HG02798 (cell line): ENCODE data around the gene ZDHHC19.
"Not testable (repeated sequence)": the region's sequence is repeated elsewhere in the genome, so short reads cannot be mapped to it uniquely, and the experiment has no call there.

Experiments used
- ATAC-seq: cut with Tn5 transposase; IDR thresholded peaks from one replicate; pipeline ENCODE4 v1.9.1; 2021; ENCODE audit warnings: mild to moderate bottlenecking; ENCODE audit not compliant: unreplicated experiment, poor library complexity

Gene ZDHHC19

GRCh38 chr3:196210673-196211556 lies at the start of gene ZDHHC19:
ZDHHC19 (minus strand) TSS chr3:196211400; CDS start chr3:196211315, 85 bp downstream.
- no peak for ATAC-seq

GRCh38 chr3:196260784-196261183 lies 49.6 kb upstream of the ZDHHC19 start:
- no peak for ATAC-seq

- no peak for ATAC-seq
Observed at GRCh38 chr3:196255776-196256175, 44.6 kb upstream of the ZDHHC19 start.

GRCh38 chr3:196254376-196255283 lies 43.4 kb upstream of the ZDHHC19 start:
- ATAC-seq = no peak

GRCh38 chr3:196251918-196252317 lies 40.7 kb upstream of the ZDHHC19 start:
- no peak for ATAC-seq

- ATAC-seq = no peak
Observed at GRCh38 chr3:196246612-196247308, 35.6 kb upstream of the ZDHHC19 start.

GRCh38 chr3:196244166-196244565 lies 33.0 kb upstream of the ZDHHC19 start:
- ATAC-seq = not testable (repeated sequence)

GRCh38 chr3:196241704-196242103 lies 30.5 kb upstream of the ZDHHC19 start:
- no peak for ATAC-seq

- ATAC-seq = no peak
Observed at GRCh38 chr3:196240424-196240823, 29.2 kb upstream of the ZDHHC19 start.

- no peak for ATAC-seq
Observed at GRCh38 chr3:196238612-196239560, 27.7 kb upstream of the ZDHHC19 start.

- ATAC-seq = no peak
Observed at GRCh38 chr3:196237203-196237602, 26.0 kb upstream of the ZDHHC19 start.

GRCh38 chr3:196236223-196236622 lies 25.0 kb upstream of the ZDHHC19 start:
- no peak for ATAC-seq

GRCh38 chr3:196235452-196236122 lies 24.4 kb upstream of the ZDHHC19 start:
- no peak for ATAC-seq

GRCh38 chr3:196232882-196233251 lies 21.7 kb upstream of the ZDHHC19 start:
- no peak for ATAC-seq

GRCh38 chr3:196232154-196232881 lies 21.1 kb upstream of the ZDHHC19 start:
- peak; percentile 68 for ATAC-seq

- no peak for ATAC-seq
Observed at GRCh38 chr3:196227629-196228493, 16.7 kb upstream of the ZDHHC19 start.

GRCh38 chr3:196227121-196227561 lies 15.9 kb upstream of the ZDHHC19 start:
- ATAC-seq = no peak
